Endothelial cell of umbilical vein (primary cell): ENCODE measurements around the gene ABTB2. TPM values are rescaled to one million over a fixed set of nuclear protein-coding genes. Genes with fewer than 3 reads are reported as not detected.

Experiments used
- BruUV-seq: library from RNA; stranded (reverse); fragments of 400-500 nt; replicated peaks from 2 replicates; lab custom pipeline; 2021; lab: Mats Ljungman, UMichigan
- CTCF ChIA-PET: fragments of 300-600, 350-600 bp; sonication (Branson Sonifier 250); formaldehyde crosslinking; loops from one replicate; lab custom pipeline; 2021; ENCODE audit warnings: antibody characterized with exemption, inconsistent platforms; lab: Charles Lee
- POLR2A ChIA-PET: fragments of 300-600, 350-600 bp; sonication (Branson Sonifier 250); formaldehyde crosslinking; loops from one replicate; lab custom pipeline; 2021; ENCODE audit warnings: antibody characterized with exemption, inconsistent platforms; lab: Charles Lee
- DNase-seq: peaks from one replicate; pipeline ENCODE4 v3.0.0-alpha.2; 2011; ENCODE audit warnings: low read depth, low spot score
- FAIRE-seq: peaks from 2 replicates; lab custom pipeline; 2011; peaks lifted over from hg19 to GRCh38; lab: Jason Lieb, UNC
- H2AFZ ChIP-seq: 2 replicates; pipeline ENCODE4 v1.6.0; 2012; ENCODE audit warnings: low read depth, low read length, control low read depth, inconsistent platforms
- H3K27ac ChIP-seq: 2 replicates; pipeline ENCODE4 v1.5.1; 2011; ENCODE audit warnings: low read depth, mild to moderate bottlenecking, control low read depth, low read length, moderate library complexity; ENCODE audit not compliant: insufficient read depth
- H3K27me3 ChIP-seq, 2 experiments: 2 replicates each; pipeline versions ENCODE4 v1.6.0 to v1.6.1; 2011; ENCODE audit warnings: low read length in 2 of 2, mixed read lengths in 1 of 2; ENCODE audit not compliant: control insufficient read depth in 2 of 2, insufficient read depth in 2 of 2
- H3K36me3 ChIP-seq, 2 experiments: 2 replicates in 1 of 2; 3 replicates in 1 of 2; pipeline ENCODE4 v1.5.1; 2011; ENCODE audit warnings: low read length in 2 of 2, mild to moderate bottlenecking in 1 of 2, moderate library complexity in 1 of 2; ENCODE audit not compliant: control insufficient read depth in 2 of 2, insufficient read depth in 2 of 2; ENCODE audit errors: extremely low read depth in 1 of 2
- H3K4me1 ChIP-seq: 3 replicates; pipeline ENCODE4 v1.5.1; 2011; ENCODE audit warnings: mild to moderate bottlenecking, low read length; ENCODE audit not compliant: control insufficient read depth, insufficient read depth; ENCODE audit errors: extremely low read depth
- H3K4me2 ChIP-seq: 2 replicates; pipeline ENCODE4 v1.6.1; 2011; ENCODE audit warnings: low read length, control low read depth, mixed read lengths; ENCODE audit not compliant: insufficient read depth
- H3K4me3 ChIP-seq, 3 experiments: fragments of 200-600 bp in 1 of 3; sonication (generic), shearing (Covaris generic) in 1 of 3; replicated peaks in 1 of 3; 2 replicates each; pipeline ENCODE4 v1.5.1; 2011 to 2016; ENCODE audit warnings: control low read depth in 3 of 3, low read length in 3 of 3, mild to moderate bottlenecking in 2 of 3, inconsistent platforms in 1 of 3, low read depth in 1 of 3, moderate library complexity in 1 of 3; ENCODE audit not compliant: insufficient read depth in 1 of 3
- H3K79me2 ChIP-seq: 2 replicates; pipeline ENCODE4 v1.6.0; 2012; ENCODE audit warnings: low read length, inconsistent platforms; ENCODE audit not compliant: control insufficient read depth, insufficient read depth
- H3K9ac ChIP-seq: replicated peaks from 2 replicates; pipeline ENCODE3; 2011; ENCODE audit warnings: low read length, control low read depth; ENCODE audit not compliant: insufficient read depth; ENCODE audit errors: extremely low read depth
- H3K9me1 ChIP-seq: replicated peaks from 3 replicates; pipeline ENCODE4 v1.6.0; 2011; ENCODE audit warnings: mild to moderate bottlenecking, low read length; ENCODE audit not compliant: control insufficient read depth, insufficient read depth; ENCODE audit errors: extremely low read depth
- H3K9me3 ChIP-seq: replicated peaks from 2 replicates; pipeline ENCODE4 v1.5.1; 2012; ENCODE audit warnings: low read length, inconsistent platforms; ENCODE audit not compliant: control insufficient read depth, insufficient read depth
- H4K20me1 ChIP-seq: replicated peaks from 2 replicates; pipeline ENCODE3; 2011; ENCODE audit warnings: mild to moderate bottlenecking, low read length; ENCODE audit not compliant: control insufficient read depth, insufficient read depth; ENCODE audit errors: extremely low read depth
- EZH2 ChIP-seq: IDR thresholded peaks from 2 replicates; pipeline ENCODE4 v1.6.1; 2012; ENCODE audit warnings: borderline replicate concordance, low read depth, mild to moderate bottlenecking, moderate library complexity, low read length, inconsistent platforms; ENCODE audit not compliant: severe bottlenecking
- GATA2 ChIP-seq: IDR thresholded peaks from 2 replicates; pipeline ENCODE4 v1.7.0; 2011; ENCODE audit warnings: low read depth, mild to moderate bottlenecking, moderate library complexity, mixed read lengths, low read length; ENCODE audit not compliant: insufficient read length, insufficient read depth
- JUN ChIP-seq: IDR thresholded peaks from 2 replicates; pipeline ENCODE4 v1.6.1; 2011; ENCODE audit warnings: borderline replicate concordance, low read depth; ENCODE audit not compliant: insufficient read length, insufficient read depth
- MAX ChIP-seq: IDR thresholded peaks from 2 replicates; pipeline ENCODE4 v1.6.1; 2011; ENCODE audit not compliant: insufficient read depth, insufficient read length
- POLR2A ChIP-seq: IDR thresholded peaks from 2 replicates; pipeline ENCODE4 v1.6.1; 2012; ENCODE audit warnings: low read depth, mild to moderate bottlenecking, control low read depth, low read length
- POLR2AphosphoS5 ChIP-seq: IDR thresholded peaks from 2 replicates; pipeline ENCODE4 v1.6.1; 2012; ENCODE audit warnings: low read depth, mild to moderate bottlenecking, control low read depth, low read length, moderate library complexity; ENCODE audit not compliant: insufficient read depth
- dilution Hi-C: fragments of 300-500 bp; cut with MboI; formaldehyde crosslinking; loops from one replicate; pipeline ENCODE4 v1.15.0; 2019; ENCODE audit warnings: low sequenced_read_pairs; ENCODE audit not compliant: extremely low pct_ligation_motif_present
- intact Hi-C: fragments of 100-400 bp; cut with micrococcal nuclease; formaldehyde crosslinking; loops from one replicate; pipeline ENCODE4 v1.10.0; 2022
- polyA plus RNA-seq, 4 experiments: library from polyadenylated mRNA; depleted of rRNA in 3 of 4; stranded (reverse) in 3 of 4; unstranded in 1 of 4; fragments of >200 nt; gene quantifications; 2 replicates each; pipeline versions ENCODE4 v1.2.1 to v1.2.3, GENCODE V29; 2011 to 2012; ENCODE audit warnings: missing spikeins in 1 of 4
- total RNA-seq: library from RNA; stranded (reverse); gene quantifications from 2 replicates; pipeline ENCODE4 v1.2.3, GENCODE V29; 2021
- TF ChIP-seq, protein P1 (sequence below), 2 donors: IDR thresholded peaks; 1 replicate in 1 of 2; 2 replicates in 1 of 2; pipeline ENCODE4 v1.5.1; 2011; ENCODE audit warnings: low read length in 2 of 2, mild to moderate bottlenecking in 2 of 2, moderate library complexity in 2 of 2, control low read depth in 1 of 2, inconsistent platforms in 1 of 2, low read depth in 1 of 2; ENCODE audit not compliant: insufficient read depth in 1 of 2; ENCODE audit errors: extremely low read depth in 1 of 2

The ABTB2 gene
- total and polyA plus RNA-seq, 2 donors (not counting 3 experiments of a cell fraction or from before 2014, with no cell fraction given): 0.11 to 0.14 TPM

- dilution Hi-C loops: no loop called here
- H3K9me1 ChIP-seq: no peaks in the 10 kb centered on the region
- ChIA-PET CTCF (interaction anchor here (1.0 kb wide), 1 partner anchor 13 kb away, joined by 3 read pairs; no protein-coding TSS in a partner anchor), POLR2A (no interaction called here)
- H3K9me3 ChIP-seq: no peaks in the 10 kb centered on the region
- no peaks in the 10 kb centered on the region for H3K36me3 ChIP-seq
- intact Hi-C loops: no loop called here
- BruUV-seq: no TSS peak
- no peak overlapping the region for H3K4me2 ChIP-seq
- no peaks in the 10 kb centered on the region for H4K20me1 ChIP-seq
- H3K27me3 ChIP-seq: peaks cover 1 to 5% of the 10 kb centered on the region in 2 experiments
- TF ChIP-seq POLR2A: no peak
- no peak for TF ChIP-seq JUN
- TF ChIP-seq, protein P1, sequence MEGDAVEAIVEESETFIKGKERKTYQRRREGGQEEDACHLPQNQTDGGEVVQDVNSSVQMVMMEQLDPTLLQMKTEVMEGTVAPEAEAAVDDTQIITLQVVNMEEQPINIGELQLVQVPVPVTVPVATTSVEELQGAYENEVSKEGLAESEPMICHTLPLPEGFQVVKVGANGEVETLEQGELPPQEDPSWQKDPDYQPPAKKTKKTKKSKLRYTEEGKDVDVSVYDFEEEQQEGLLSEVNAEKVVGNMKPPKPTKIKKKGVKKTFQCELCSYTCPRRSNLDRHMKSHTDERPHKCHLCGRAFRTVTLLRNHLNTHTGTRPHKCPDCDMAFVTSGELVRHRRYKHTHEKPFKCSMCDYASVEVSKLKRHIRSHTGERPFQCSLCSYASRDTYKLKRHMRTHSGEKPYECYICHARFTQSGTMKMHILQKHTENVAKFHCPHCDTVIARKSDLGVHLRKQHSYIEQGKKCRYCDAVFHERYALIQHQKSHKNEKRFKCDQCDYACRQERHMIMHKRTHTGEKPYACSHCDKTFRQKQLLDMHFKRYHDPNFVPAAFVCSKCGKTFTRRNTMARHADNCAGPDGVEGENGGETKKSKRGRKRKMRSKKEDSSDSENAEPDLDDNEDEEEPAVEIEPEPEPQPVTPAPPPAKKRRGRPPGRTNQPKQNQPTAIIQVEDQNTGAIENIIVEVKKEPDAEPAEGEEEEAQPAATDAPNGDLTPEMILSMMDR (IDR thresholded peaks at IDR 0.05; ENCODE audit: extremely low read depth in 1 of 2, insufficient read depth in 1 of 2, low read depth in 1 of 2, low read length in 2 of 2): no peak
- no peak for TF ChIP-seq GATA2
- TF ChIP-seq EZH2: no peak
- no peak for TF ChIP-seq POLR2AphosphoS5
- no peak for TF ChIP-seq MAX
- no peak overlapping the region for H2AFZ ChIP-seq
- H3K79me2 ChIP-seq: no peaks in the 10 kb centered on the region
- DNase-seq (no peak), FAIRE-seq (no peak)
- H3K4me3 ChIP-seq: no peak overlapping the region
- no peaks in the 10 kb centered on the region for H3K4me1 ChIP-seq
- H3K27ac ChIP-seq: no peak overlapping the region
- no peak overlapping the region for H3K9ac ChIP-seq
Observed at GRCh38 chr11:34341931-34342533, 15.8 kb downstream of the ABTB2 start.
